ENCODE measurements around the gene NUMB.
A peak's percentile ranks its signal among the peaks of the same experiment; 100 is the strongest.

Gene NUMB

GRCh38 chr14:73460691-73461127, 2.4 kb upstream of the NUMB start:
- no peak overlapping the region for H3K4me3 ChIP-seq (ENCODE audit: low read depth, low read length)
- TF ChIP-seq CTCF (IDR thresholded peaks at IDR 0.05; ENCODE audit: low read depth, low read length, missing control alignments), result no peak
- DNase-seq (ENCODE audit: low read depth), result no peak

GRCh38 chr14:73459959-73460358, 1.6 kb upstream of the NUMB start:
- H3K4me3 ChIP-seq (ENCODE audit: low read depth, low read length), result no peak overlapping the region
- no peak for DNase-seq (ENCODE audit: low read depth)
- TF ChIP-seq CTCF (IDR thresholded peaks at IDR 0.05; ENCODE audit: low read depth, low read length, missing control alignments), result no peak

- no peak for DNase-seq (ENCODE audit: low read depth)
- H3K4me3 ChIP-seq (ENCODE audit: low read depth, low read length), result peak overlapping the region; percentile 97
- no peak for TF ChIP-seq CTCF (IDR thresholded peaks at IDR 0.05; ENCODE audit: low read depth, low read length, missing control alignments)
Observed at GRCh38 chr14:73457924-73458182, 493 bp downstream of the NUMB start.

GRCh38 chr14:73457041-73457923, 1.1 kb downstream of the NUMB start:
- no peak for DNase-seq (ENCODE audit: low read depth)
- peak overlapping the region; percentile 97 for H3K4me3 ChIP-seq (ENCODE audit: low read depth, low read length)
- no peak for TF ChIP-seq CTCF (IDR thresholded peaks at IDR 0.05; ENCODE audit: low read depth, low read length, missing control alignments)

GRCh38 chr14:73455294-73455693, 3.1 kb downstream of the NUMB start:
- TF ChIP-seq CTCF (IDR thresholded peaks at IDR 0.05; ENCODE audit: low read depth, low read length, missing control alignments), result no peak
- H3K4me3 ChIP-seq (ENCODE audit: low read depth, low read length), result no peak overlapping the region
- no peak for DNase-seq (ENCODE audit: low read depth)

GRCh38 chr14:73452341-73453186, 5.8 kb downstream of the NUMB start:
- H3K4me3 ChIP-seq (ENCODE audit: low read depth, low read length), result peak overlapping the region; percentile 36
- TF ChIP-seq CTCF (IDR thresholded peaks at IDR 0.05; ENCODE audit: low read depth, low read length, missing control alignments), result no peak
- DNase-seq (ENCODE audit: low read depth), result no peak
